HG02870 (cell line): ENCODE data around the gene CD2AP.
"Not testable (repeated sequence)": the region's sequence is repeated elsewhere in the genome, so short reads cannot be mapped to it uniquely, and the experiment has no call there.

Experiments used
- ATAC-seq: cut with Tn5 transposase; IDR thresholded peaks from one replicate; pipeline ENCODE4 v1.9.1; 2021; ENCODE audit warnings: mild to moderate bottlenecking, moderate library complexity; ENCODE audit not compliant: unreplicated experiment

The CD2AP gene

DNA sequence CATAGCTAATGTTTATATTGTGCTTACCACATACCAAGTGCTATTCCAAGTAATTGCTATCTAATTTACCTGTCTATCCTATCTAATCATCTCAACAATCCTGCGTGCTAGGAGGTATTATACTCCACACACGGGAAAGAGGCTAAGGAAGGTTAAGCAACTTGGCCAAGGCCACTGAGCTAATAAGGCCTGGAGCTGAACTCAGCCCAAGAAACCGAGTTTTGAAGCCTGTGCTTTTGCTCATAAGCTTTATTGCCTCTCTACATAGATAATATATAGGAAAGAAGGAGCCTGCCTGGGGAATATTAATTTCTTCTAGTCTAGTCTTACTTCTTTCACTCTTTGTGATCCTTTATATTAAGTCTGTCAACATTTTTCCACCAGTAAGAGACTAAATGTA is 153.0 kb downstream of the CD2AP start:
- no peak for ATAC-seq

DNA sequence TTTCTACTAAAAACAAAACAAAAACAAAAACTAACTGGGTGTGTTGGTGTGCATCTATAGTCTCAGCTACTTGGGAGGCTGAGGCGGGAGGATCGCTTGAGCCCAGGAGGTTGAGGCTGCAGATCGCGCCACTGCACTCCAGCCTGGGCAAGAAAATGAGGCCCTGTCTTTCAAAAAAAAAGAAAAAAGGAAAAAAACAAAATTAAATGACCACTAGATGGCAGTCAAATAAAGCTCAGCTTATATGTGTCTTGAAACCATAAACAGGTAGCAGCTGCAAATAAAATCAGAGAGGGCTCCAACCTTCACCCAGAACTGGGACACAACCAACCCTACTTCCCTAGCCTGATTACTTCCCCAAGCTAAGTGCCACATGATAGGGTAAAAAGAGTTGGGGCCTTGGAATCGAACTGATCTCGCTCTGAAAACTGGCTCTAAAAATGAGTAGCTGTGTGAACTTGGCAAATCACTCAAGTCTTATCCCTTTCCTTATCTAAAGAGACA is 153.7 kb downstream of the CD2AP start:
- ATAC-seq: peak; percentile 59

GRCh38 chr6:47631797-47632196 is 154.2 kb downstream of the CD2AP start:
- no peak for ATAC-seq

DNA sequence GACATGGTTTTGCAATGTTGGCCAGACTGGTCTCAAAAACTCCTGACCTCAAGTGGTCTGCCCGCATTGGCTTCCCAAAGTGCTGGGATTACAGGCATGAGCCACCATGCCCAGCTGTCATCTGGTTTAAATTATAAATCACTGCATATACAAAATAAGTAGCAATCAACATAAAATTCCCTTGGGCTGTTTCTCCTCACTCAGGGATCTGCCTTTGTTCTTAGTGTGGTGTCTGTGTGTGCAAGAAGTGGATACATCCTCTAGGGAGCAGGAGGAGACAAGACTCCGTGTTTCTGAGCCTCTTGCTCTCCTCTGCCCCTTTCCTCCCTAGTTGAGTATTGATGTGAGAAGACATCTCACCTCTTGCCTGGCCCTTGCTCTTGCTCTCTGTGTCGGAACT is 155.6 kb downstream of the CD2AP start:
- no peak for ATAC-seq

- no peak for ATAC-seq
These were observed 156.8 kb downstream of the CD2AP start for GRCh38 chr6:47634210-47635047.

DNA sequence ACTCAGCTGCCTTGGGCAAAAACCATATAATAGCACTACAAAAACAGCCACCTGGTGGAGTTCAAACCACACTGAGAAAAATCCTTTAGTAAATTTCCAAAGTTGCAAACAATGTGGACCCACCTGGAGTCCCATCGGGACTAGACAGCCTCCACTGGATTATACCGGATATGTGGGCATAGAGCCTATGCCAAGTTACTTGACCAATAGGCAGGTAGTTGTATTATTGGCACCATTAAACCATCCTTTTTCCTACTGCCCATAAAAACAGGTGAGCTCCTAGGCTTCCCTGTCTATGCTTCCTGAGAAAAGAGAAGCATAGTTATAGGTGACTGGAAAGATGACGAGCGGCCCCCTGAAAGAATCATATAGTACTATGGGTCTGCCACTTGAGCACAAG is 169.1 kb downstream of the CD2AP start:
- no peak for ATAC-seq

GRCh38 chr6:47647188-47647587 is 169.6 kb downstream of the CD2AP start:
- no peak for ATAC-seq

DNA sequence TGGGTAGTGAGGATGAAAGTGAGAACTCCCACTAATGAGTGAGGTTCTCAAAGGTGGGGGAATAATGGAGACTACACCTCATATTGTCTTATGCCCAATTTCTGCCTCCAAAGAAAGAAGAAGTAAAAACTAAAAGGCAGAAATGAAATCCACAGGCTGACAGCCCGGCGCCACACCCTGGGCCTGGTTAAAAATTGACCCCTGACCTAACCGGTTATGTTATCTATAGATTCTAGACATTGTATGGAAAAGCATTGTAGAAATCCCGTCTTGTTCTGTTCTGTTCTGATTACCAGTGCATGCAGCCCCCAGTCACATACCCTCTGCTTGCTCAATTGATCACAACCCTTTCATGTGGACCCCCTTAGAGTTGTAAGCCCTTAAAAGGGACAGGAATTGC is 170.0 kb downstream of the CD2AP start:
- ATAC-seq: not testable (repeated sequence)

GRCh38 chr6:47648031-47648430 is 170.4 kb downstream of the CD2AP start:
- no peak for ATAC-seq

- ATAC-seq: no peak
These were observed 173.2 kb downstream of the CD2AP start for GRCh38 chr6:47650553-47651432.

DNA sequence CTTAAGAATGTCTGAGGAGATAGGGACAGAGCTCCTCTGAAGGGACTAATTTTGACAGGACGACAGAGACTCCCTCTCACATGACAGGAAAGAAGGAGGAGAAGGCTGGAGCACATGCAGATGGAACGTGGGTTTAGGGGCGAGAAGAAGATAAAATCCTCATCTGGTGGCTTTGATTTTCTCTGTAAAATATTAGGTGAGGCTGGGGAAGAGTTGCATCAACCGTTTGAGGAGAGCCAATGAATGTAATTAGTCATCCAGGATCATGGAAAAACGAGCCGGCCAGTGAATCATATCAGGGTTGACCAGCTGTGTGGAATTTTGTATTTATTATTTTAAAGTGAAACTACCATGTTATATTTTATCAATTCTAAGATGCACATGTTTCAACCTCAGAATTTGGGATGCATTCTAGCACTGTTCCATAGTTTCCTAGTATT is 173.9 kb downstream of the CD2AP start:
- no peak for ATAC-seq

GRCh38 chr6:47653706-47654105 is 176.1 kb downstream of the CD2AP start:
- ATAC-seq: no peak

DNA sequence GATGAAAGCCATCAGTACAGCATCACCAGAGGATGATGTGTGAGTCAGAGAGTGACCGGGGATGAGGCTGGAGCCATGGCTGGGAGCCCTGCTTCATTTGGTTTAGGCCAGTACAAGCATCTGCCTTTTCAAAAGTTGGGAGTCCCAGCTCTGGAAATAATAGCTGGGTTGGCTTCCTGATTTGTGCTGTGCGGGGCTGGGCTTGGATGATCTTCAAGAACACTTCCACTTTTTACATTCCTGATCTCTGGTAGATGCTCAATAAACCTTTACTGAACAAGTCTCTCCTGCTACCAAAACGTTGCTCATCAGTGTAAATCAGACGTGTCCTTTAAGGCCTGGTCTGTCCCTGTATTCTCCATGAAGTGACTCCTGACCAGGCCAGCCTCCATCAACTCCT is 176.7 kb downstream of the CD2AP start:
- ATAC-seq: no peak

DNA sequence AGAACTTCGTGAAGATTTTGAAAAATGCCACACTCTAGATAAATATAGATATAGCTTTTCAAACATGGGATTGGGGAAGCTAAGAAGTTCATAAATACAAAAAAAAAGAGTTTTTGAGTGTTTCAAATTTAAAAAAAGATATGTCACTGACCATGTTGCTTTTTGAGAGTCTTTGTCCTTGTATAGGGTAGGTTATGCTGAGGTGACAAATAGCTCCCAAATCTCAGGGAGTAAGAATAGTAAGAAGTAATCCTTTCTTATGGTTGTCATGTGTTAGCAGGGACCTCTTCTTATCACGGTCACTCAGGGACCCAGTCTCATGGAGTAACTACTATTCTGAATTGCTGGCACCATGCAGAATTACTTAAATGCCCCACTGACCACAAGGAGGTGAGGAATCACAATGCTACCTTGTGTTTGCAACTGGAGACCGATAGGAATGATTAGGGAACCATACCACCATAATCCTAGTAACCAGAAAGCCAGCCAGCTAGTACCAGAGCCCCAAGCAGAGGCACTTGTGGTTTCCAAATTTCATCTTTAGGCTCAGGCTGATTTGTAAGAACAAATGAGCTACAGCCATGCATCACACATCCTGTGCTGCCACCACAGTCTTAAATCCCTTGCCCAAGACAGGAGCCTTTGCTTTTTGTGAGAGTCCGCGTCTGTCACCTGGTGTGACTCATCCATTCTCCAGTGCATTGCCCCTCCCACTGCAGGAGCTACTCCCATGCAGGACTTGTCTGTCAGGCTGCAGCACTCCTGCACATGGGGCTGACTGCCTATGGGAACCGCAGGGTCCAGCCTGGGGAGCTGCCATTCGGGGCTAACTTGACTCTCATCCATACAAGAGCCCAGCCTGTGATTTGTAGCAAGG is 178.4 kb downstream of the CD2AP start:
- ATAC-seq: no peak

- no peak for ATAC-seq
These were observed 184.4 kb downstream of the CD2AP start for GRCh38 chr6:47661960-47662359.

DNA sequence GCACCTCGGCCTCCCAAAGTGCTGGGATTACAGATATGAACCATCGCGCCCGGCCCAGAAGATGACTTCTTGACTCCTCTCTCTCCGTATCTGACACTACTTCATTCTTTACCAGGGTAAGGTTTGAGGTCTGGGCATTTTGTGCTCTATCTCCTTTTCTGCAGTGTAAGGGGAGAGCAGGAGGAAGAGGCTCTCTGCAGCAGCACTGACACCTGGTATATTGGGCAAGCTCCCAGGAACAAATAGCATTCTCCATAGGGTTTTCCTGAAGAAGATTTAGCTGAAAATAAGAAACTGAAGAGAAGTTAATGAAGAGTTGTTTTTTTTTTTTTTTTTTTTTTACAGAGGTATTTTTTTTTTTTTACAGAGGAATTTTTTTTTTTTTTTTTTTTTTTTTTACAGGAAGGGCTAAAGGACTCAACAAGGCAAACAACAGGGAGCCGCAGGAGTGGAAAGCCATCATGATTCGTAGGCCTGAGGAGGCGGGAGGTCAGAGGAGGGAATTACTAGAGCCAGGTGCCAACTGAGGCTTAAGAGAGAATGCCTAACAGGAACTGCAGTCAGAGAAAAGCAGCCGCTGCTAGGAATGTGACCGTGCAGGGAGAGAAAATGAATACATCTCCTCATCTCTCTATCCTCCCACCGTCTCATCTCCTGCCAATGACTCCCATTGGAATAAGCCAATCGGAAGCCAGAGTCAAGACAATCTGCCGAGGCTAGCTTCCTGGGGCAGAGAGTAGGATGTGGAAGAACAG is 186.1 kb downstream of the CD2AP start:
- no peak for ATAC-seq

- ATAC-seq: no peak
These were observed 187.5 kb downstream of the CD2AP start for GRCh38 chr6:47665112-47665511.

DNA sequence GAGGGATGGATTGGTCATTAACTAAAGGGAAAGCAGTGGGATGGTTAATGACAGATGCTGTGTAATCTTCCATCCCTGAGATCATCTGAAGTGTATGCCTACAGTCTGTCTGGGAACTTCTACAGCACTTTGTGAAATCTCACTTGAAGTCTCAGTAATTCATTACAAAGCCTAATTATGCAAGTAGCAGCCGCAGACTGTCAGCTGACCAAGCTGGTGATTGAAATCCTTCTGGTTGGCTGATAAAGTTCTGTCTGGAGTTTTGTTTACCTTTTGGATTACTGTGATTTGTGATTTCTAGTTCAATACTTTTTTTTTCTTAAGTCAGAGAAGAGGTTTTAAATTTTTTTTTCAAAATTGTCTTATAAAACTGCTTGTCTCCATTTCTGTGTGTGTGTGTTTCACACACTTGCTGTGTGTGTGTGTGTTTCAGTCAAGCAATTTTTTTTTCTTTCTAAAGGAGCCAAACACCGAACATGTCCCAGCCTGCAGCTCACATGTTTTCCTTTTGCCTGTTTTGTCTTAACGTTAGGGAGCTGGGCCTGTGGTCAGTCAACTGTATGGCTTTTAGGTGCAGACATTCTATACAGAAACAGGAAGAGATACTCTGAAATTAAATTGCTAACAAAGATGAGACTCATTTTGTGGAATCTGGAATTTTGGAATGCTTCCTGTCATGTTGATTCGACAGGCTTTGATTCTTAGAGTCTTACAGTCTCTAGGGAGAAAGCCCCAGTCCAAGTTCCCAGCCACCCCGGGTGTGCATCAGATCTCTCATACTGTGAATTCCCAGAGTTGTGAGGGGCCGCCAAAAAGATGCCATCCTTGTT is 192.3 kb downstream of the CD2AP start:
- ATAC-seq: no peak

DNA sequence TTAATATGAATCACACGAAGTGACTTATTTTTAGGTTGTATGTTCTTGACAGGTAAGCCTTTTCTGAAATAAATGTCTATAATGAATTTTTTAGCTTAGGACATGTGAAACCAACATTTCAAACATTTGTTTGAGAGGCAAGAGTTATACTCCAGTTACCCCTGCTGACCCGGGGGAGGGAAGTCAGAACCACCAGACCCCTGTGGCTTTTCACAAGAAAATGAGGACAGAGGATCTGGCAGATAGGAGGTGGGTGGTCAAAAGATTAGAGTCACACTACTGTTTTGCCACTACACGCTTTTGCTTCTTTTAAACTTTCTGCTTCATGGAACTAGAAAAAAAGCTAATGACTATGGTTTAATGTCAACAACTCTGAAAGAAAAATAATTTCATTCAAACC is 193.3 kb downstream of the CD2AP start:
- ATAC-seq: no peak
